ENCODE results near the gene ITGBL1. TPM values are rescaled to one million over a fixed set of nuclear protein-coding genes. Genes with fewer than 3 reads are reported as not detected.

ITGBL1 gene
- total and polyA plus RNA-seq, 2 of the 8 experiments (the other 6 are each of a cell fraction or from before 2014, with no cell fraction given) = not detected

DNA sequence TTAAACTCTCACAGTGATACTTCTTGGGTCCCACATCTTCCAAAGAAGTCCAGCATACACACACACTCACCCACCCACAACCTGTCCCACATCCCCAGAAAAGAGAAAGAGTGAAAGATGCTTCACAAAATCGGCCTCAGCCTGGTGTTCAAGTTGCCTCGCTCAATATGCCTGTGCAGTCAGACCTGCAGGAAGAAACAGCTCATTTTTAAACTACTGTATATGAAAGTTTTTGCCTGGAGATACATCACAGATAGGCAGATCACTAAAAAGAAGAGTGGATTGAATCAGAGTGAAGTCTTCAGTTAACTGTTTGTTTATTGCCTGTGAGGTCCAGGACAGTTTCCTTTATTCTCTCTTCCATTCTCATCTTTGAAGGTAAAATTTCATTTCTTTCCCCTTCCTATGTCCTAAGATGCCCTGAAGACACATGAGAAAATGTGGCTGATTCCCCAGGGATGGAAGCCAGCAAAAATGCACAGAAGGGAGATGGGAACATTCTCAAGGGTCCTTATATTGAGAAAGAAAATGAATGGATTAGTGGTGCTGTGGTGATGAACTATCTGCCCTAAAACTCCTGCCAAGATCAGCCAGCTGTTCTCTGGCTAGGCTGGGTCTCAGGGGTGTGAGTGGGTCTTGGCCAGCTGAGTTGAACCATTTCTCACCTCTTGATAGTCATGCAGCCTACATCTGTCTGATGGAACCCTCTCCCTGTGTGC, 259.0 kb downstream of the ITGBL1 start:
- FAIRE-seq (no peak), DNase-seq (ENCODE audit: low read depth in 1 of 2, low spot score in 2 of 2) (no peak)
- WGBS, 2 experiments (ENCODE audit: extremely low coverage in 1 of 2, insufficient coverage in 1 of 2, insufficient read length in 1 of 2, insufficient replicate concordance in 2 of 2, low coverage in 1 of 2, low lambda C conversion rate in 2 of 2, missing lambda C conversion rate in 1 of 2) = 89% methylated on average over 2 of the region's 2 CpGs; no CpG with 5 or more reads in 1 of the 2 experiments
- Histone ChIP-seq H2BK12ac (ENCODE audit: low read depth, low read length) (no peak overlapping the region), H3K4me1 (replicated peaks in 1 of 4; ENCODE audit: control insufficient read depth in 3 of 4, insufficient read depth in 4 of 4, low read length in 3 of 4) (peaks cover 0 to 6% (median 3%) of the 10 kb centered on the region in 4 experiments; a peak in 2 of 7 replicates), H3K14ac (ENCODE audit: insufficient read length) (no peak overlapping the region), H4K91ac (replicated peaks; ENCODE audit: insufficient read length, low read length) (no peak overlapping the region), H4K5ac (ENCODE audit: insufficient read length, low read depth, low read length) (no peak overlapping the region), H3K4me3 (ENCODE audit: extremely low read depth in 1 of 4, insufficient read depth in 2 of 4, low read depth in 3 of 4, low read length in 4 of 4) (no peak overlapping the region), H2BK20ac (ENCODE audit: low read length) (no peak overlapping the region), H3K4me2 (ENCODE audit: insufficient read depth in 1 of 2, low read depth in 2 of 2, low read length in 2 of 2) (no peak overlapping the region), H3K27me3 (replicated peaks in 1 of 4; ENCODE audit: control insufficient read depth in 3 of 4, extremely low read depth in 1 of 4, insufficient read depth in 3 of 4, low read length in 3 of 4) (no peaks in the 10 kb centered on the region; a peak in 1 of 7 replicates), H3K4ac (replicated peaks; ENCODE audit: insufficient read length, low read depth, low read length) (no peak overlapping the region), H4K8ac (ENCODE audit: extremely low read depth, insufficient read depth, low read length) (no peak overlapping the region), H2AFZ (ENCODE audit: low read length) (no peak overlapping the region), H3K9me3 (ENCODE audit: insufficient read depth in 2 of 2, low read depth in 1 of 2, low read length in 1 of 2) (no peaks in the 10 kb centered on the region), H3K36me3 (ENCODE audit: control insufficient read depth in 2 of 4, insufficient read depth in 4 of 4, low read length in 3 of 4) (no peaks in the 10 kb centered on the region), H3K56ac (replicated peaks; ENCODE audit: insufficient read length, low read depth, low read length) (no peak overlapping the region), H3K18ac (ENCODE audit: extremely low read depth, low read length) (no peak overlapping the region), H3K23me2 (ENCODE audit: low read depth, low read length) (no peaks in the 10 kb centered on the region), H2AK5ac (ENCODE audit: low read depth, low read length) (no peak overlapping the region), H3K27ac (ENCODE audit: low read depth, low read length) (no peak overlapping the region), H3K23ac (ENCODE audit: insufficient read length) (no peak overlapping the region), H3K79me2 (ENCODE audit: control insufficient read depth in 1 of 2, insufficient read depth in 2 of 2, low read length in 2 of 2) (no peaks in the 10 kb centered on the region), H2BK15ac (ENCODE audit: low read length) (no peak overlapping the region), H4K20me1 (replicated peaks in 1 of 2; ENCODE audit: control insufficient read depth in 1 of 2, insufficient read depth in 2 of 2, low read length in 2 of 2) (no peaks in the 10 kb centered on the region), H3K79me1 (ENCODE audit: low read depth, low read length) (no peaks in the 10 kb centered on the region), H2BK5ac (ENCODE audit: low read depth, low read length) (no peak overlapping the region), H3K9ac (replicated peaks in 1 of 4; ENCODE audit: extremely low read depth in 1 of 4, low read depth in 3 of 4, low read length in 3 of 4) (no peak overlapping the region), H2BK120ac (replicated peaks; ENCODE audit: low read depth, low read length) (no peak overlapping the region)
- ChIA-PET POLR2A (ENCODE audit: partially characterized antibody) (no interaction called here), CTCF (ENCODE audit: partially characterized antibody) (interaction anchor here (0.5 kb wide), 1 partner anchor 8 kb away, joined by 3 read pairs; no protein-coding TSS in a partner anchor)
- TF ChIP-seq, protein P1, sequence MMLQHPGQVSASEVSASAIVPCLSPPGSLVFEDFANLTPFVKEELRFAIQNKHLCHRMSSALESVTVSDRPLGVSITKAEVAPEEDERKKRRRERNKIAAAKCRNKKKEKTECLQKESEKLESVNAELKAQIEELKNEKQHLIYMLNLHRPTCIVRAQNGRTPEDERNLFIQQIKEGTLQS (IDR thresholded peaks at IDR 0.05; ENCODE audit: insufficient read depth, low read depth, low read length) = no peak
- TF ChIP-seq NANOG (IDR thresholded peaks at IDR 0.05; ENCODE audit: insufficient read depth, low read depth, low read length, poor library complexity, severe bottlenecking) (no peak), CREB1 (IDR thresholded peaks at IDR 0.05) (no peak), SIN3A (conservative IDR thresholded peaks at IDR 0.05 in 1 of 2, IDR thresholded peaks at IDR 0.05 in 1 of 2; ENCODE audit: low read depth in 1 of 2, low read length in 2 of 2) (no peak), KDM5A (IDR thresholded peaks at IDR 0.05; ENCODE audit: low read length) (no peak), ASH2L (IDR thresholded peaks at IDR 0.05; ENCODE audit: low read length) (no peak), KDM4A (IDR thresholded peaks at IDR 0.05; ENCODE audit: low read depth, low read length, severe bottlenecking) (no peak), MAFK (IDR thresholded peaks at IDR 0.05; ENCODE audit: low read depth, low read length) (no peak), ATF2 (IDR thresholded peaks at IDR 0.05; ENCODE audit: low read length) (no peak), EZH2 (IDR thresholded peaks at IDR 0.05; ENCODE audit: low read depth, low read length, severe bottlenecking) (no peak)
